GM20000 (cell line): Measurements from ENCODE around the gene RNU6-9.
A peak's percentile ranks its signal among the peaks of the same experiment; 100 is the strongest.

Source experiments
- DNase-seq: peaks from one replicate; pipeline ENCODE4 v3.0.0; 2012; ENCODE audit warnings: low spot score
- CTCF ChIP-seq: IDR thresholded peaks from 2 replicates; pipeline ENCODE4 v1.5.1; 2012; ENCODE audit warnings: mild to moderate bottlenecking, control low read depth; ENCODE audit errors: extremely low read depth, missing control alignments

RNU6-9 gene

GRCh38 chr19:903266-903797 lies 10.0 kb downstream of the RNU6-9 start:
- DNase-seq = no peak
- TF ChIP-seq CTCF = no peak

- DNase-seq = no peak
- no peak for TF ChIP-seq CTCF
Measured at GRCh38 chr19:904545-904944, 11.3 kb downstream of the RNU6-9 start.

- no peak for TF ChIP-seq CTCF
- DNase-seq = no peak
Measured at GRCh38 chr19:906480-906879, 13.2 kb downstream of the RNU6-9 start.

- no peak for TF ChIP-seq CTCF
- peak; percentile 79 for DNase-seq
Measured at GRCh38 chr19:907183-907853, 14.0 kb downstream of the RNU6-9 start.

- no peak for DNase-seq
- no peak for TF ChIP-seq CTCF
Measured at GRCh38 chr19:911197-912033, 18.1 kb downstream of the RNU6-9 start.

- no peak for TF ChIP-seq CTCF
- DNase-seq = peak; percentile 76
Measured at GRCh38 chr19:912181-913079, 19.1 kb downstream of the RNU6-9 start.
